HepG2 (cell line): ENCODE data around the gene COG5. TPM values are rescaled to one million over a fixed set of nuclear protein-coding genes. Genes with fewer than 3 reads are reported as not detected.

Source experiments
- EZH2 ChIP-seq: conservative IDR thresholded peaks from 2 replicates; pipeline ENCODE4 v1.6.1; 2012; ENCODE audit warnings: mild to moderate bottlenecking, low read depth, low read length, moderate library complexity
- FOXJ3 ChIP-seq: sonication (generic); formaldehyde crosslinking; IDR thresholded peaks from 2 replicates; pipeline ENCODE4 v1.4.0; 2020; ENCODE audit warnings: missing genetic modification reagents, mild to moderate bottlenecking, borderline replicate concordance
- MATR3 ChIP-seq: sonication (generic); formaldehyde crosslinking; IDR thresholded peaks from 2 replicates; pipeline ENCODE4 v1.4.0; 2020; ENCODE audit warnings: missing genetic modification reagents
- POLR2A ChIP-seq, 2 experiments: IDR thresholded peaks; 2 replicates each; pipeline ENCODE4 v1.6.1; 2011; ENCODE audit warnings: low read depth in 2 of 2, low read length in 2 of 2, mild to moderate bottlenecking in 1 of 2, moderate library complexity in 1 of 2; ENCODE audit not compliant: insufficient read depth in 1 of 2
- RELA ChIP-seq: sonication (generic); formaldehyde crosslinking; IDR thresholded peaks from 2 replicates; pipeline ENCODE4 v1.4.0; 2020; ENCODE audit warnings: missing genetic modification reagents
- REXO4 ChIP-seq: sonication (generic); formaldehyde crosslinking; IDR thresholded peaks from 2 replicates; pipeline ENCODE4 v1.8.0; 2022; ENCODE audit warnings: missing genetic modification reagents, mild to moderate bottlenecking, borderline replicate concordance
- SALL2 ChIP-seq: sonication (generic); formaldehyde crosslinking; IDR thresholded peaks from 2 replicates; pipeline ENCODE4 v1.8.1; 2023; ENCODE audit warnings: mild to moderate bottlenecking, missing genetic modification reagents, inconsistent platforms
- TAF15 ChIP-seq: fragments of 200-400 bp; formaldehyde crosslinking; IDR thresholded peaks from one replicate; pipeline ENCODE4 v1.6.1; 2018; ENCODE audit warnings: mild to moderate bottlenecking, low read depth, low read length; ENCODE audit not compliant: poor library complexity, severe bottlenecking
- ZFY ChIP-seq: sonication (generic); formaldehyde crosslinking; IDR thresholded peaks from 2 replicates; pipeline ENCODE4 v1.4.0; 2020; ENCODE audit warnings: missing genetic modification reagents
- ZMYM2 ChIP-seq: sonication (generic); formaldehyde crosslinking; IDR thresholded peaks from 2 replicates; pipeline ENCODE4 v1.8.0; 2022; ENCODE audit warnings: mild to moderate bottlenecking, missing genetic modification reagents
- ZMYM3 ChIP-seq: sonication (generic); formaldehyde crosslinking; IDR thresholded peaks from 2 replicates; pipeline ENCODE4 v1.5.1; 2020; ENCODE audit warnings: mild to moderate bottlenecking, missing genetic modification reagents
- ZNF644 ChIP-seq: IDR thresholded peaks from 2 replicates; pipeline ENCODE4 v1.6.1; 2016; ENCODE audit warnings: low read depth
- ZNF816 ChIP-seq: sonication (generic); formaldehyde crosslinking; IDR thresholded peaks from 2 replicates; pipeline ENCODE4 v1.8.0; 2022; ENCODE audit warnings: missing genetic modification reagents, mild to moderate bottlenecking, borderline replicate concordance
- ZNF878 ChIP-seq: sonication (generic); formaldehyde crosslinking; IDR thresholded peaks from 2 replicates; pipeline ENCODE4 v1.8.1; 2023; ENCODE audit warnings: mild to moderate bottlenecking, missing genetic modification reagents, moderate library complexity
- polyA plus RNA-seq, 8 experiments: library from polyadenylated mRNA; depleted of rRNA in 3 of 8; stranded (reverse) in 7 of 8; unstranded in 1 of 8; fragments of >200 nt; fragmentation: Illumina TruSeq in 4 of 8; extraction: Trizol in 4 of 8; gene quantifications; 2 replicates each; pipeline versions ENCODE4 v1.2.1 to v1.2.3, GENCODE V29; 2011 to 2016; ENCODE audit warnings: low read depth in 4 of 8, missing spikeins in 1 of 8, mixed read lengths in 1 of 8; ENCODE audit not compliant: insufficient read depth in 1 of 8
- total RNA-seq, 5 experiments: library from RNA; depleted of rRNA; stranded (reverse); fragments of >200 nt; fragmentation: Illumina TruSeq; extraction: Trizol; gene quantifications; 2 replicates each; pipeline ENCODE4 v1.2.3, GENCODE V29; 2016; ENCODE audit warnings: low read depth in 1 of 5
- TF ChIP-seq, protein P1 (sequence below): sonication (generic); formaldehyde crosslinking; IDR thresholded peaks from 2 replicates; pipeline ENCODE4 v1.5.0; 2020; ENCODE audit warnings: mild to moderate bottlenecking, missing genetic modification reagents
- TF ChIP-seq, protein P2 (sequence below): sonication (generic); formaldehyde crosslinking; conservative IDR thresholded peaks from 2 replicates; pipeline ENCODE4 v1.4.0; 2020; ENCODE audit warnings: missing genetic modification reagents
- TF ChIP-seq, protein P3 (sequence below): sonication (generic); formaldehyde crosslinking; conservative IDR thresholded peaks from 2 replicates; pipeline ENCODE4 v1.8.0; 2022; ENCODE audit warnings: missing genetic modification reagents
- TF ChIP-seq, protein P4 (sequence below): sonication (generic); formaldehyde crosslinking; IDR thresholded peaks from 2 replicates; pipeline ENCODE4 v1.5.1; 2020; ENCODE audit warnings: missing genetic modification reagents, mild to moderate bottlenecking, borderline replicate concordance
- TF ChIP-seq, protein P5 (sequence below): sonication (generic); formaldehyde crosslinking; IDR thresholded peaks from 2 replicates; pipeline ENCODE4 v1.5.0; 2020; ENCODE audit warnings: missing genetic modification reagents

Gene COG5
- total and polyA plus RNA-seq, 2 of the 13 experiments (the other 11 are each of a cell fraction or from before 2014, with no cell fraction given), result 20.4 to 31.3 TPM

DNA sequence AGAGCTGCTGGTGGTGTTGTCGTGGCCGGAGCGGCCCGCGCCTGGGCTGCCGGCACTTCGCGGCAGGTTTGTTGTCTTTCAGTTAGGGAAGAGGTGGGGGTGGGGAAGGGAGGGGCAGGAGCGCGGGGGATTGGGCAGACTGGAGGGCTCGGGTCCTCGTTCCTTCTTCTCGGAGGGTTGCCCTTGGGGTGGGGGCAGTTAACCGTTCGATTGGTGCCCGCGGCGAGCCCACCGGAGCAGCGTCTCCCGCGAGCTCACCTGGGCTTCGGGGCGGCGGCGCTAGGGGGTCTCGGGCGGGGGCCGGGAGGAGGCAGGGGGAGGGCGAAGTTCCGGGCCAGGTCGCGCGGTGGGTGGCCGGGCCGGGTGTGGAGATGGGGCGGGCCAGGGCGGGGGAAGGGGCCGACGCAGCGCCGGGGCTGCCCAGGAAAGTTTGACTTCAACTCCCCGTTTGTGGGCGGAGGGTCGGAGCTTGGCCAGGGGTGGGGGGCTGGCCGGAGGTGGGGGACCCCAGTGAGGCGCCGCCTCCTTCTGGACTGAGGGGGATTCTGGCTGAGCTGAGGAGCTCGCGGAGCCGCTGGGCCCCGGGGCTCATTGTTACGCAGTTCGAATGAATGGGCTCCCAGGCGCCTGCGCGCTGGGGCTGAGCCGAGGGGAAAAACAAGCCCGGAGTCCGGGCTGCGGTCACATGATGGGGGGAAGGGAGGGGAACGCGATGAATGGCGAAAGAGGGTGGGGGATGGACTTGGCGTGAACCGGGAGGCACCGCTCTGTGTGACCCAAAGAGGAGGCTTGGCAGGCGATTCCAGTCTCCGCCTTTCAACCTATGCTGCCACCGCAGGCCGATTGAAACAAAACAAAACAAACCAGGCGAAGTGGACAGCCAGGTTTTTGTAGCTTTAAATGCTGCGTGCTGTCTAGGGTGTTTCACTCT is 394.3 kb downstream of the COG5 start (continued):
- no peak for TF ChIP-seq ZNF816 (CRISPR knock-in tag)
- TF ChIP-seq RELA (CRISPR knock-in tag), result no peak
- TF ChIP-seq, protein P1, sequence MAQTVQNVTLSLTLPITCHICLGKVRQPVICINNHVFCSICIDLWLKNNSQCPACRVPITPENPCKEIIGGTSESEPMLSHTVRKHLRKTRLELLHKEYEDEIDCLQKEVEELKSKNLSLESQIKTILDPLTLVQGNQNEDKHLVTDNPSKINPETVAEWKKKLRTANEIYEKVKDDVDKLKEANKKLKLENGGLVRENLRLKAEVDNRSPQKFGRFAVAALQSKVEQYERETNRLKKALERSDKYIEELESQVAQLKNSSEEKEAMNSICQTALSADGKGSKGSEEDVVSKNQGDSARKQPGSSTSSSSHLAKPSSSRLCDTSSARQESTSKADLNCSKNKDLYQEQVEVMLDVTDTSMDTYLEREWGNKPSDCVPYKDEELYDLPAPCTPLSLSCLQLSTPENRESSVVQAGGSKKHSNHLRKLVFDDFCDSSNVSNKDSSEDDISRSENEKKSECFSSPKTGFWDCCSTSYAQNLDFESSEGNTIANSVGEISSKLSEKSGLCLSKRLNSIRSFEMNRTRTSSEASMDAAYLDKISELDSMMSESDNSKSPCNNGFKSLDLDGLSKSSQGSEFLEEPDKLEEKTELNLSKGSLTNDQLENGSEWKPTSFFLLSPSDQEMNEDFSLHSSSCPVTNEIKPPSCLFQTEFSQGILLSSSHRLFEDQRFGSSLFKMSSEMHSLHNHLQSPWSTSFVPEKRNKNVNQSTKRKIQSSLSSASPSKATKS (CRISPR knock-in tag), result no peak
- no peak for TF ChIP-seq REXO4
- peak; percentile 68 for TF ChIP-seq TAF15
- TF ChIP-seq, protein P2, sequence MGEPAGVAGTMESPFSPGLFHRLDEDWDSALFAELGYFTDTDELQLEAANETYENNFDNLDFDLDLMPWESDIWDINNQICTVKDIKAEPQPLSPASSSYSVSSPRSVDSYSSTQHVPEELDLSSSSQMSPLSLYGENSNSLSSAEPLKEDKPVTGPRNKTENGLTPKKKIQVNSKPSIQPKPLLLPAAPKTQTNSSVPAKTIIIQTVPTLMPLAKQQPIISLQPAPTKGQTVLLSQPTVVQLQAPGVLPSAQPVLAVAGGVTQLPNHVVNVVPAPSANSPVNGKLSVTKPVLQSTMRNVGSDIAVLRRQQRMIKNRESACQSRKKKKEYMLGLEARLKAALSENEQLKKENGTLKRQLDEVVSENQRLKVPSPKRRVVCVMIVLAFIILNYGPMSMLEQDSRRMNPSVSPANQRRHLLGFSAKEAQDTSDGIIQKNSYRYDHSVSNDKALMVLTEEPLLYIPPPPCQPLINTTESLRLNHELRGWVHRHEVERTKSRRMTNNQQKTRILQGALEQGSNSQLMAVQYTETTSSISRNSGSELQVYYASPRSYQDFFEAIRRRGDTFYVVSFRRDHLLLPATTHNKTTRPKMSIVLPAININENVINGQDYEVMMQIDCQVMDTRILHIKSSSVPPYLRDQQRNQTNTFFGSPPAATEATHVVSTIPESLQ (CRISPR knock-in tag), result no peak
- peak; percentile 65 for TF ChIP-seq ZFY (CRISPR knock-in tag)
- peak; percentile 77; the same call in 1 of the 2 replicates for TF ChIP-seq FOXJ3 (CRISPR knock-in tag)
- peak; percentile 68 to 84 for TF ChIP-seq POLR2A (IDR thresholded peaks at IDR 0.05; ENCODE audit: insufficient read depth in 1 of 2, low read depth in 2 of 2, low read length in 2 of 2)
- TF ChIP-seq ZNF644 (CRISPR knock-in tag), result no peak
- no peak for TF ChIP-seq EZH2
- no peak for TF ChIP-seq MATR3 (CRISPR knock-in tag)
- TF ChIP-seq ZMYM3 (CRISPR knock-in tag), result 0 out of 2 replicates have a peak, but pooled peaks have one; percentile 32
- TF ChIP-seq, protein P3, sequence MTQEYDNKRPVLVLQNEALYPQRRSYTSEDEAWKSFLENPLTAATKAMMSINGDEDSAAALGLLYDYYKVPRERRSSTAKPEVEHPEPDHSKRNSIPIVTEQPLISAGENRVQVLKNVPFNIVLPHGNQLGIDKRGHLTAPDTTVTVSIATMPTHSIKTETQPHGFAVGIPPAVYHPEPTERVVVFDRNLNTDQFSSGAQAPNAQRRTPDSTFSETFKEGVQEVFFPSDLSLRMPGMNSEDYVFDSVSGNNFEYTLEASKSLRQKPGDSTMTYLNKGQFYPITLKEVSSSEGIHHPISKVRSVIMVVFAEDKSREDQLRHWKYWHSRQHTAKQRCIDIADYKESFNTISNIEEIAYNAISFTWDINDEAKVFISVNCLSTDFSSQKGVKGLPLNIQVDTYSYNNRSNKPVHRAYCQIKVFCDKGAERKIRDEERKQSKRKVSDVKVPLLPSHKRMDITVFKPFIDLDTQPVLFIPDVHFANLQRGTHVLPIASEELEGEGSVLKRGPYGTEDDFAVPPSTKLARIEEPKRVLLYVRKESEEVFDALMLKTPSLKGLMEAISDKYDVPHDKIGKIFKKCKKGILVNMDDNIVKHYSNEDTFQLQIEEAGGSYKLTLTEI, result no peak
- no peak for TF ChIP-seq ZNF878 (CRISPR knock-in tag)
- no peak for TF ChIP-seq ZMYM2 (CRISPR knock-in tag)
- TF ChIP-seq, protein P4, sequence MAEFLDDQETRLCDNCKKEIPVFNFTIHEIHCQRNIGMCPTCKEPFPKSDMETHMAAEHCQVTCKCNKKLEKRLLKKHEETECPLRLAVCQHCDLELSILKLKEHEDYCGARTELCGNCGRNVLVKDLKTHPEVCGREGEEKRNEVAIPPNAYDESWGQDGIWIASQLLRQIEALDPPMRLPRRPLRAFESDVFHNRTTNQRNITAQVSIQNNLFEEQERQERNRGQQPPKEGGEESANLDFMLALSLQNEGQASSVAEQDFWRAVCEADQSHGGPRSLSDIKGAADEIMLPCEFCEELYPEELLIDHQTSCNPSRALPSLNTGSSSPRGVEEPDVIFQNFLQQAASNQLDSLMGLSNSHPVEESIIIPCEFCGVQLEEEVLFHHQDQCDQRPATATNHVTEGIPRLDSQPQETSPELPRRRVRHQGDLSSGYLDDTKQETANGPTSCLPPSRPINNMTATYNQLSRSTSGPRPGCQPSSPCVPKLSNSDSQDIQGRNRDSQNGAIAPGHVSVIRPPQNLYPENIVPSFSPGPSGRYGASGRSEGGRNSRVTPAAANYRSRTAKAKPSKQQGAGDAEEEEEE (CRISPR knock-in tag), result no peak
- 0 out of 2 replicates have a peak, but pooled peaks have one; percentile 54 for TF ChIP-seq SALL2
- TF ChIP-seq, protein P5, sequence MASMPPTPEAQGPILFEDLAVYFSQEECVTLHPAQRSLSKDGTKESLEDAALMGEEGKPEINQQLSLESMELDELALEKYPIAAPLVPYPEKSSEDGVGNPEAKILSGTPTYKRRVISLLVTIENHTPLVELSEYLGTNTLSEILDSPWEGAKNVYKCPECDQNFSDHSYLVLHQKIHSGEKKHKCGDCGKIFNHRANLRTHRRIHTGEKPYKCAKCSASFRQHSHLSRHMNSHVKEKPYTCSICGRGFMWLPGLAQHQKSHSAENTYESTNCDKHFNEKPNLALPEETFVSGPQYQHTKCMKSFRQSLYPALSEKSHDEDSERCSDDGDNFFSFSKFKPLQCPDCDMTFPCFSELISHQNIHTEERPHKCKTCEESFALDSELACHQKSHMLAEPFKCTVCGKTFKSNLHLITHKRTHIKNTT (CRISPR knock-in tag), result no peak
